ENCODE results near the gene GRIP2. TPM values are rescaled to one million over a fixed set of nuclear protein-coding genes. Genes with fewer than 3 reads are reported as not detected.

The GRIP2 gene
- polyA plus RNA-seq, 1 donor from 2014 or later: 8.6 TPM

DNA sequence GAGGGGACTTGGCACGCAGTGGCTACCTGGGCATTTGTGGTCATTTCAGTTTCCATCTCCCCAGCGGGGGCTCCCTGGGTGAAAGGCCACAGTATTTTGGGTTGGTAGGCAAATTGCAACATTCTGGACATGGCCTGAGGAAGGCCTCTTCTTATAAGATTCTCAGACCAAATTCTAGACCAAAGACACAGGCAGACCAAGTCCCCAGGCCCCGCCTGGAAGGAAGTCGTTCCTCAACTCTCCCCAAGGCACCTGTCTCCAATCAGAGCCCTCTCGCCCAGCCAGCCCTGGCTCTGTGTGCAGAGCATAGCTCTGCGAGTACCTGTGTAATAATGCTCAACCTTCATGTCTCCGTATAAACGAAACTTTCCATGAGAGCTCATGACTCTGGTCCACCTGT lies 53.1 kb downstream of the GRIP2 start:
- no peaks in the 10 kb centered on the region for H3K36me3 ChIP-seq (ENCODE audit: insufficient read depth, low read length)

GRCh38 chr3:14486460-14486859 lies 53.7 kb downstream of the GRIP2 start:
- Histone ChIP-seq H3K27ac (ENCODE audit: low read length) (no peak overlapping the region), H4K20me1 (ENCODE audit: insufficient read depth) (no peaks in the 10 kb centered on the region), H3K4me2 (ENCODE audit: low read length) (no peak overlapping the region), H3K79me2 (replicated peaks; ENCODE audit: insufficient read depth, low read length) (no peaks in the 10 kb centered on the region), H3K27me3 (ENCODE audit: insufficient read depth, low read depth, low read length) (no peaks in the 10 kb centered on the region), H3K9ac (ENCODE audit: low read length) (no peak overlapping the region), H3K9me3 (ENCODE audit: low read length) (no peaks in the 10 kb centered on the region), H3K4me3 (ENCODE audit: low read length) (no peak overlapping the region), H3K9me2 (ENCODE audit: insufficient read depth, low read length) (no peaks in the 10 kb centered on the region), H3F3A (ENCODE audit: insufficient read depth, low read length, poor library complexity, severe bottlenecking) (no peaks in the 10 kb centered on the region), H2AFZ (ENCODE audit: low read depth, low read length) (no peak overlapping the region), H3K36me3 (ENCODE audit: insufficient read depth, low read length) (no peaks in the 10 kb centered on the region)
- TF ChIP-seq MXI1 (conservative IDR thresholded peaks at IDR 0.05; ENCODE audit: poor library complexity, severe bottlenecking) (no peak), TAF1 (IDR thresholded peaks at IDR 0.05; ENCODE audit: low read depth) (no peak), SMC3 (conservative IDR thresholded peaks at IDR 0.05; ENCODE audit: poor library complexity) (no peak), RAD21 (conservative IDR thresholded peaks at IDR 0.05) (no peak), EZH2 (IDR thresholded peaks at IDR 0.05; ENCODE audit: borderline replicate concordance, insufficient read depth, low read length, poor library complexity, severe bottlenecking) (no peak)
- TF ChIP-seq, protein P1, sequence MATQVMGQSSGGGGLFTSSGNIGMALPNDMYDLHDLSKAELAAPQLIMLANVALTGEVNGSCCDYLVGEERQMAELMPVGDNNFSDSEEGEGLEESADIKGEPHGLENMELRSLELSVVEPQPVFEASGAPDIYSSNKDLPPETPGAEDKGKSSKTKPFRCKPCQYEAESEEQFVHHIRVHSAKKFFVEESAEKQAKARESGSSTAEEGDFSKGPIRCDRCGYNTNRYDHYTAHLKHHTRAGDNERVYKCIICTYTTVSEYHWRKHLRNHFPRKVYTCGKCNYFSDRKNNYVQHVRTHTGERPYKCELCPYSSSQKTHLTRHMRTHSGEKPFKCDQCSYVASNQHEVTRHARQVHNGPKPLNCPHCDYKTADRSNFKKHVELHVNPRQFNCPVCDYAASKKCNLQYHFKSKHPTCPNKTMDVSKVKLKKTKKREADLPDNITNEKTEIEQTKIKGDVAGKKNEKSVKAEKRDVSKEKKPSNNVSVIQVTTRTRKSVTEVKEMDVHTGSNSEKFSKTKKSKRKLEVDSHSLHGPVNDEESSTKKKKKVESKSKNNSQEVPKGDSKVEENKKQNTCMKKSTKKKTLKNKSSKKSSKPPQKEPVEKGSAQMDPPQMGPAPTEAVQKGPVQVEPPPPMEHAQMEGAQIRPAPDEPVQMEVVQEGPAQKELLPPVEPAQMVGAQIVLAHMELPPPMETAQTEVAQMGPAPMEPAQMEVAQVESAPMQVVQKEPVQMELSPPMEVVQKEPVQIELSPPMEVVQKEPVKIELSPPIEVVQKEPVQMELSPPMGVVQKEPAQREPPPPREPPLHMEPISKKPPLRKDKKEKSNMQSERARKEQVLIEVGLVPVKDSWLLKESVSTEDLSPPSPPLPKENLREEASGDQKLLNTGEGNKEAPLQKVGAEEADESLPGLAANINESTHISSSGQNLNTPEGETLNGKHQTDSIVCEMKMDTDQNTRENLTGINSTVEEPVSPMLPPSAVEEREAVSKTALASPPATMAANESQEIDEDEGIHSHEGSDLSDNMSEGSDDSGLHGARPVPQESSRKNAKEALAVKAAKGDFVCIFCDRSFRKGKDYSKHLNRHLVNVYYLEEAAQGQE (IDR thresholded peaks at IDR 0.05; ENCODE audit: borderline replicate concordance): no peak

More for the DNA sequence above, 53.1 kb downstream of the GRIP2 start:
- Histone ChIP-seq H4K20me1 (ENCODE audit: insufficient read depth) (no peaks in the 10 kb centered on the region), H3K9me3 (ENCODE audit: low read length) (no peaks in the 10 kb centered on the region), H3K4me2 (ENCODE audit: low read length) (no peak overlapping the region), H3K9me2 (ENCODE audit: insufficient read depth, low read length) (no peaks in the 10 kb centered on the region), H3K4me3 (ENCODE audit: low read length) (no peak overlapping the region), H2AFZ (ENCODE audit: low read depth, low read length) (no peak overlapping the region), H3F3A (ENCODE audit: insufficient read depth, low read length, poor library complexity, severe bottlenecking) (no peaks in the 10 kb centered on the region), H3K27ac (ENCODE audit: low read length) (no peak overlapping the region), H3K27me3 (ENCODE audit: insufficient read depth, low read depth, low read length) (no peaks in the 10 kb centered on the region), H3K9ac (ENCODE audit: low read length) (no peak overlapping the region), H3K79me2 (replicated peaks; ENCODE audit: insufficient read depth, low read length) (no peaks in the 10 kb centered on the region)
- TF ChIP-seq TAF1 (IDR thresholded peaks at IDR 0.05; ENCODE audit: low read depth): no peak
- TF ChIP-seq MXI1 (conservative IDR thresholded peaks at IDR 0.05; ENCODE audit: poor library complexity, severe bottlenecking): no peak
- no peak for TF ChIP-seq EZH2 (IDR thresholded peaks at IDR 0.05; ENCODE audit: borderline replicate concordance, insufficient read depth, low read length, poor library complexity, severe bottlenecking)

DNA sequence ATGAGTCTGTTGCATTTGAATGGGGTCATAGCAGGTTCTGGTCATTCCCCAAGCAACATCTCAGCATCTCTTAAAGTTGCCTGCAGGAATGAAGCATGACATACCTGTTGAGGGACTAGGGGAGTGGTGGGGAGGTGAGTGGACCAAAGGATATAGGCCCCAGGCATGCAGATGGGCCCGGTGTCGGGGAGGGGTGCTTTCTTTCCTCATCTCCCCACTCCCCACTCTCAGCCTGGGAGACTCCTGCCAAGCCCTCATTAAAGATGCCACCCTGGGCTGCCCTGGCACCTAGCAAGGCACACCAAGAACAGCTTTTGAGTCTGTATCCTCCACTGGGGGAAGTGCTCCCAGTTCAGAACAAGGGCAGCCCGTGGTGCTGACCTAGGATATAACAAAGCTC lies 54.2 kb downstream of the GRIP2 start:
- TF ChIP-seq TAF1 (IDR thresholded peaks at IDR 0.05; ENCODE audit: low read depth) (no peak), POLR2AphosphoS5 (IDR thresholded peaks at IDR 0.05) (no peak), RAD21 (conservative IDR thresholded peaks at IDR 0.05) (no peak), MXI1 (conservative IDR thresholded peaks at IDR 0.05; ENCODE audit: poor library complexity, severe bottlenecking) (no peak), SMC3 (conservative IDR thresholded peaks at IDR 0.05; ENCODE audit: poor library complexity) (no peak), EZH2 (IDR thresholded peaks at IDR 0.05; ENCODE audit: borderline replicate concordance, insufficient read depth, low read length, poor library complexity, severe bottlenecking) (no peak), CTCF (IDR thresholded peaks at IDR 0.05; ENCODE audit: poor library complexity, severe bottlenecking) (no peak), EP300 (conservative IDR thresholded peaks at IDR 0.05; ENCODE audit: poor library complexity, severe bottlenecking) (no peak)
- TF ChIP-seq, protein P1 (IDR thresholded peaks at IDR 0.05; ENCODE audit: borderline replicate concordance): no peak
- Histone ChIP-seq H3K9me3 (ENCODE audit: low read length) (no peaks in the 10 kb centered on the region), H3K9me2 (ENCODE audit: insufficient read depth, low read length) (no peaks in the 10 kb centered on the region), H3K9ac (ENCODE audit: low read length) (no peak overlapping the region), H3K36me3 (ENCODE audit: insufficient read depth, low read length) (no peaks in the 10 kb centered on the region), H3F3A (ENCODE audit: insufficient read depth, low read length, poor library complexity, severe bottlenecking) (no peaks in the 10 kb centered on the region), H2AFZ (ENCODE audit: low read depth, low read length) (no peak overlapping the region), H3K4me3 (ENCODE audit: low read length) (no peak overlapping the region), H3K79me2 (replicated peaks; ENCODE audit: insufficient read depth, low read length) (no peaks in the 10 kb centered on the region), H4K20me1 (ENCODE audit: insufficient read depth) (no peaks in the 10 kb centered on the region), H3K27me3 (ENCODE audit: insufficient read depth, low read depth, low read length) (no peaks in the 10 kb centered on the region), H3K27ac (ENCODE audit: low read length) (no peak overlapping the region), H3K4me2 (ENCODE audit: low read length) (no peak overlapping the region)
